Ovary (tissue), 3 donors: ENCODE data around the gene SERPINA4.

Experiments
- CTCF ChIP-seq, 3 donors: fragments of 450-650 bp in 2 of 3; fragments of 200-600 bp in 1 of 3; IDR thresholded peaks; one replicate each; pipeline versions ENCODE4 v1.5.1 to v1.8.0; 2016 to 2022; ENCODE audit warnings: antibody characterized with exemption in 3 of 3, mild to moderate bottlenecking in 1 of 3
- EP300 ChIP-seq: sonication (generic); formaldehyde crosslinking; IDR thresholded peaks from one replicate; pipeline ENCODE4 v1.6.1; 2017; ENCODE audit warnings: antibody characterized with exemption
- POLR2A ChIP-seq: fragments of 450-650 bp; IDR thresholded peaks from one replicate; pipeline ENCODE4 v1.6.1; 2017; ENCODE audit warnings: antibody characterized with exemption, mild to moderate bottlenecking, moderate library complexity
- donor health status: DM: no; HTN: no; CAD: no.

- TF ChIP-seq CTCF (IDR thresholded peaks at IDR 0.05): no peak
- no peak for TF ChIP-seq POLR2A
- no peak for TF ChIP-seq EP300
Observed at GRCh38 chr14:94582851-94583250, 21.6 kb downstream of the SERPINA4 start.
